ENCODE data around the gene NANOS1.
A peak's percentile ranks its signal among the peaks of the same experiment; 100 is the strongest.
"Not testable (repeated sequence)": the region's sequence is repeated elsewhere in the genome, so short reads cannot be mapped to it uniquely, and the experiment has no call there.

Gene NANOS1

DNA sequence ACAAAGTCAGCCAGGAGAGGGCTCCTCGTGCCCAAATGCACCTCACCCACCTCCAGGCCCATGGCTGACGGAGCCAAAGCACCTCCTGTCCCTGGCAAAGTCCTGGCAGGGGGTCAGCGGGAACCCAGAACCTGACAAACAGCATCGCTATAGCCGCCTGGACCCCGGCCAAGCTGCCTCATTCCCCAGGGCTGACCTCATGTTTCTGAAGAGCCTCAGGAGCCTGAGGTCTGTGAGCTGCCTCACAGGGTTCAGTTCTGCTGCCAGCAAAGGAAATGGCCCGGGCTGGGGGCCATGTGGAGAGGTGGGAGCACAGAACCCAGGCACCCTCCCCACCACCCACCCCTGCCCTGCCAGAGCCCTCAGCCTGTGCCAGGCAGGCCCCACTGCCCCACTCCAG is 4.2 kb upstream of the NANOS1 start:
- POLR2A ChIA-PET (ENCODE audit: low non-redundant PET), result no interaction called here
- H3K27ac ChIP-seq, result peak overlapping the region; percentile 76
- TF ChIP-seq, protein P1, sequence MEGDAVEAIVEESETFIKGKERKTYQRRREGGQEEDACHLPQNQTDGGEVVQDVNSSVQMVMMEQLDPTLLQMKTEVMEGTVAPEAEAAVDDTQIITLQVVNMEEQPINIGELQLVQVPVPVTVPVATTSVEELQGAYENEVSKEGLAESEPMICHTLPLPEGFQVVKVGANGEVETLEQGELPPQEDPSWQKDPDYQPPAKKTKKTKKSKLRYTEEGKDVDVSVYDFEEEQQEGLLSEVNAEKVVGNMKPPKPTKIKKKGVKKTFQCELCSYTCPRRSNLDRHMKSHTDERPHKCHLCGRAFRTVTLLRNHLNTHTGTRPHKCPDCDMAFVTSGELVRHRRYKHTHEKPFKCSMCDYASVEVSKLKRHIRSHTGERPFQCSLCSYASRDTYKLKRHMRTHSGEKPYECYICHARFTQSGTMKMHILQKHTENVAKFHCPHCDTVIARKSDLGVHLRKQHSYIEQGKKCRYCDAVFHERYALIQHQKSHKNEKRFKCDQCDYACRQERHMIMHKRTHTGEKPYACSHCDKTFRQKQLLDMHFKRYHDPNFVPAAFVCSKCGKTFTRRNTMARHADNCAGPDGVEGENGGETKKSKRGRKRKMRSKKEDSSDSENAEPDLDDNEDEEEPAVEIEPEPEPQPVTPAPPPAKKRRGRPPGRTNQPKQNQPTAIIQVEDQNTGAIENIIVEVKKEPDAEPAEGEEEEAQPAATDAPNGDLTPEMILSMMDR (conservative IDR thresholded peaks at IDR 0.05; ENCODE audit: low read depth), result no peak
- peak; percentile 76 for DNase-seq (ENCODE audit: low spot score)
- CTCF ChIA-PET, result interaction anchor here (1.1 kb wide), 1 partner anchor 22 kb away, joined by 3 read pairs; no protein-coding TSS in a partner anchor

DNA sequence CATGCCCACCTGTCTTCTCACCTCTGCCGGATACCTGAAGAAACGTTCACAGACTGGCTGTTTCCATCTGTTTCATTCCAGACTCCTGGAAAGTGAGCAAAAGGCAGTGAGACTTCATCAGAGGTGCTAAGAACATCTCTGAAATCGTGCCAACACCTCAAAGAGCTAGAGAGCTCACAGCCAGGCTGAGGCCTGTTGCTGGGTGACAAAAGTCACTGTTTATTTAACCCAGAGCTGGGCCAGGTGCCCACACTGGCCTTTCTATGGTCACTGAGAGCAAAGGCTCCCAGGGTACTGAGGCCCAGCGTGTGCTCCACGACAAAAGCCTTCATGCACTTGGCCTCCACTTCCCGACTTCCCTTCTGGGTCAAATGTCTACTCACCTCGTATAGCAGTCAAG is 3.7 kb upstream of the NANOS1 start:
- TF ChIP-seq, protein P1 (conservative IDR thresholded peaks at IDR 0.05; ENCODE audit: low read depth), result no peak
- DNase-seq (ENCODE audit: low spot score), result no peak
- peak overlapping the region; percentile 76 for H3K27ac ChIP-seq
- CTCF ChIA-PET, result no interaction called here
- POLR2A ChIA-PET (ENCODE audit: low non-redundant PET), result no interaction called here

DNA sequence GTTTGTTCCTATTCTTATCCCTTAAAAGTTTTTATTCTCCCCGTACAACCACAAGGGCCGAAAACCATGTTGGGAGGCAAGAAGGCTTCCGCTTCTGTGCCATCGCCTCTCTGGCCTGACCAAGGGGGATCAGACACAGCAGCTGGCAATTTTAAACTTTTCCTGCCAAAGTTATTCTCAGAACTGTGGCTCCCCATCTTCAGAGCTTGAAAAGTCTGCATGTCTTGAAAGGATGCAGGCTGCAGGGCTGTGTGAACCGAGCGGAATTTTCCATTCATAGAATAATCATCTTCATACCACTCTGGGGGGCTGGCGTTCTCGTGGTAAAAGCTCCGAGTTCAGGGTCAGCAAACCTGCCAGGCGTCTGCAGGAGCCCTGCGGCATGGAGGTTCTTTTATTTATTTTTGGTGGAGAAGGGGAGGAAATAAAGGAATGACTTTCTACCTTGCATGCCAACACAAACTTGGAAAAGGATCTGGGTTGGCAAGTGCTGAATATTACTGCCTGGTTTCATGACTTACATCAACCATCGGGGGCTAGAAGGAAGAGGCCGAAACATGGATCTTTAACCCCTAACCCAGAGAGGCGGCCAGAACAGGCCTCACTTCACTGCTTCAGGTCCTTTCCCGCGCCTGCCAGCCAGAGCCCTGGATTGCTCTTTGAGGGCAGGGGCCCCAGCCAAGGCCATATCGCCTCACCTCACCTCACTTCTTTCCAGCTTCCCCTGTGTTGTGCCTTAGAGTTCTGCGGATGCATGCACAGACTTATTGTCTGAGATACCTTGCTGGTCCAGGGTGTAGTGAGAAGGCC is 3.0 kb upstream of the NANOS1 start:
- CTCF ChIA-PET, result interaction anchor here (0.6 kb wide), 1 partner anchor 364 kb away, joined by 3 read pairs; no protein-coding TSS in a partner anchor
- POLR2A ChIA-PET (ENCODE audit: low non-redundant PET), result no interaction called here
- TF ChIP-seq, protein P1 (conservative IDR thresholded peaks at IDR 0.05; ENCODE audit: low read depth), result no peak
- DNase-seq (ENCODE audit: low spot score), result no peak
- H3K27ac ChIP-seq, result peak overlapping the region; percentile 76

DNA sequence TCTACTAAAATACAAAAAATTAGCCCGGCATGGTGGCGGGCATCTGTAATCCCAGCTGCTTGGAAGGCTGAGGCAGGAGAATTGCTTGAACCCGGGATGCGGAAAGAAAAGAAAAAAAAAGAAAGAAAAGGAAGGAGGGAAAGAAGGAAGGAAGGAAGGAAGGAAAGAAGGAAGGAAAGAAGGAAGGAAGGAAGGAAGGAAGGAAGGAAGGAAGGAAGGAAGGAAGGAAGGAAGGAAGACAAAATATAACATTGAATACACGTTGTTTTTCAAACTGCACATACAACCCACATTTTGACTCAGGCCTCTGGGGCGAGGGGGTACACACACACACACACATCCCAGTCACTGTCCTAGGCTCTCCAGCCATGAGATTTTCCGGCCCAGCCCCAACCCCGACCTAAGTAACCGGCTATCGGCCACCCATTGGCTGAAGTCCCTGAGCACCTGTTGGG is 1.0 kb upstream of the NANOS1 start:
- POLR2A ChIA-PET (ENCODE audit: low non-redundant PET); DNase-seq (ENCODE audit: low spot score): not testable (repeated sequence)

DNA sequence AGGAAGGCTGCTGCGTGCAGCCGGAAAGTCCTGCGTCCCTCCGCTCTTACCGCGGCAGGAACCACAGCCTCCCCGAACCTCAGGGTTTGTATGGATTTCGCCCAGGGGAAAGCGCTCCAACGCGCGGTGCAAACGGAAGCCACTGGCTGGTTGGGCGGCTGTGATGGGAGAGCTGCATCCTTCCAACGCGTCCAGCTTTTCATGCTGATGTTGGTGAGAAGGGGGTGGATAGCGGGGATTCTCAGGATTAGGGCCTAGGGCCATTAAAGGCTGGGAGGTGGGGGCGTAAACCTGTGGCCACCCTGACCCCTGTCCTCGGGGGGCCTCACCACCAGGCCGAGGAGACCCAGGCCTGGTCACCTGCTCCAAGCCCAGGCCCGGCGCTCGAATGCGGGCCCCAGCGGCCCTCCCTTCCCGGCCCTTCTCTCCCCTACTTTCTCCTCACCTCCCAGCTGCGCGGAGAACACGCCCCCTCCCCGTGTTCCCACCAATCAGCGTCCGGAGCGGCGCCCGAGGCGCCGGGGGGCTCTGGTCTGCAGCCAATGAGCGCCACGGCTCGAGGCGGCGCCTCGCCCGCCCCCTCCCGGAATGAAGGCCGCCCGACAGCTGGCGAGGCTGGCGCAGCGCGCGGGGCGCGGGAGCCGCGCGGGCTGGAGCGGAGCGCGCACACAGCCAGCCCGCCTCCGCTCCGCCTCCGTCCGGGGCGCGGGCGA is 458 bp upstream of the NANOS1 start:
- ChIA-PET POLR2A (ENCODE audit: low non-redundant PET) (interaction anchor here (1.4 kb wide), 1 partner anchor 80 kb away, joined by 3 read pairs; no protein-coding TSS in a partner anchor), CTCF (interaction anchor here (0.5 to 1.0 kb wide), 4 partner anchors 57 to 459 kb away, joined by 3 to 5 read pairs (median 3); no protein-coding TSS in a partner anchor)
- peak; percentile 94 for DNase-seq (ENCODE audit: low spot score)
- TF ChIP-seq, protein P1 (conservative IDR thresholded peaks at IDR 0.05; ENCODE audit: low read depth), result peak; percentile 28
- peak overlapping the region; percentile 77 for H3K27ac ChIP-seq

More for the DNA sequence above, 1.0 kb upstream of the NANOS1 start:
- CTCF ChIA-PET, result interaction anchor here (0.5 to 0.6 kb wide), 2 partner anchors 57 to 84 kb away, joined by 3 read pairs; no protein-coding TSS in a partner anchor
- peak overlapping the region; percentile 77 for H3K27ac ChIP-seq

DNA sequence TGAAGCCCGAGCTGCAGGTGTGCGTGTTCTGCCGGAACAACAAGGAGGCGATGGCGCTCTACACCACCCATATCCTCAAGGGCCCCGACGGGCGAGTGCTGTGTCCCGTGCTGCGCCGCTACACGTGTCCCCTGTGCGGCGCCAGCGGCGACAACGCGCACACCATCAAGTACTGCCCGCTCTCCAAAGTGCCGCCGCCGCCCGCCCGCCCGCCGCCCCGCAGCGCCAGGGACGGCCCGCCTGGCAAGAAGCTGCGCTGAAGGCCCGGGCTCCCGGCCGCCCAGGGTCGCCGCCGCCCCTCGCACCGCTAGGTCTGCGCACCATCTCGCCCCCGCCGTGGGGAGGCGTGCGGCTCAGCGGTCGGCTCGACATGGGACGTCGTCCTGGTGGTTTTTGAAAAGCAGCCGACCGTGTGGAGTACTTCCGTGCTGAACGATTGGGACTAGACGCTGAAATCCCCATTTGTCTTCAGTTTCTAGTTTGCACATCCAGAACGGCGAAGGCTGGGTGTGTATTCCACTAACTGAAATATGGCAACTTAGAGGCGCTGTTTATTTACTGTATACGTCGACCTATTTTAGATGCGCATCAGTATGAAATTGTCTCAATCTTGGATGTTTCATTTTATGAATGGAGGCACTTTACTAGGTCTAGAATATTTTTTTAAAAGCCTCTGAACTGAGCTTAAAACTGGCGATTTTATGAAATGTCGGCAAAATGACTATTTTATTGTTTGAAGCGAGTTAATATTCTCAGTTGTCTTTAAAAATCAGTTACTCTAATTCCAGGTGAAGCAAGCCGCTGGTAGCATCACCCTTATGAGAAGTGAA is 1.1 kb downstream of the NANOS1 start:
- CTCF ChIA-PET, result interaction anchor here (0.6 to 1.2 kb wide), 4 partner anchors 86 to 462 kb away, joined by 3 to 5 read pairs (median 4); no protein-coding TSS in a partner anchor
- POLR2A ChIA-PET (ENCODE audit: low non-redundant PET), result interaction anchor here (0.5 to 1.5 kb wide), 6 partner anchors 24 to 199 kb away, joined by 3 to 6 read pairs (median 3); no protein-coding TSS in a partner anchor
- peak overlapping the region; percentile 77 for H3K27ac ChIP-seq
- DNase-seq (ENCODE audit: low spot score), result peak; percentile 41
- TF ChIP-seq, protein P1 (conservative IDR thresholded peaks at IDR 0.05; ENCODE audit: low read depth), result peak; percentile 23

Measured in RWPE1 (cell line).